Type B pancreatic cell (in vitro differentiated cells): ENCODE results near the gene SMIM7. TPM values are rescaled to one million over a fixed set of nuclear protein-coding genes. Genes with fewer than 3 reads are reported as not detected.
"Not testable (repeated sequence)": the region's sequence is repeated elsewhere in the genome, so short reads cannot be mapped to it uniquely, and the experiment has no call there.

ENCODE experiments used
- DNase-seq: peaks from one replicate; pipeline ENCODE4 v3.0.0; 2021; ENCODE audit warnings: mixed read lengths; ENCODE audit not compliant: unreplicated experiment; ENCODE audit errors: extremely low spot score
- H3K27ac Mint-ChIP-seq: 2 replicates; pipeline ENCODE4 v1.8.0; 2021; ENCODE audit warnings: mild to moderate bottlenecking, mixed read lengths
- H3K27me3 Mint-ChIP-seq: 2 replicates; pipeline ENCODE4 v1.8.0; 2021; ENCODE audit warnings: mixed read lengths
- H3K36me3 Mint-ChIP-seq: 2 replicates; pipeline ENCODE4 v1.8.0; 2021; ENCODE audit warnings: mixed read lengths
- H3K4me1 Mint-ChIP-seq: one replicate; pipeline ENCODE4 v1.8.0; 2021; ENCODE audit warnings: mixed read lengths; ENCODE audit not compliant: unreplicated experiment
- H3K4me3 Mint-ChIP-seq: 2 replicates; pipeline ENCODE4 v1.8.0; 2021; ENCODE audit warnings: mild to moderate bottlenecking, mixed read lengths
- H3K9me3 Mint-ChIP-seq: 2 replicates; pipeline ENCODE4 v1.8.0; 2021; ENCODE audit warnings: mixed read lengths
- CTCF ChIP-seq: fragments of 200-600 bp; sonication (generic); conservative IDR thresholded peaks from 2 replicates; pipeline ENCODE4 v1.5.0; 2021; ENCODE audit warnings: antibody characterized with exemption, mild to moderate bottlenecking
- total RNA-seq: library from RNA; stranded (reverse); gene quantifications from 2 replicates; pipeline ENCODE4 v1.2.1, GENCODE V29; 2021; ENCODE audit warnings: low replicate concordance

SMIM7 gene
- total RNA-seq, 1 donor from 2014 or later = 72.1 TPM

DNA sequence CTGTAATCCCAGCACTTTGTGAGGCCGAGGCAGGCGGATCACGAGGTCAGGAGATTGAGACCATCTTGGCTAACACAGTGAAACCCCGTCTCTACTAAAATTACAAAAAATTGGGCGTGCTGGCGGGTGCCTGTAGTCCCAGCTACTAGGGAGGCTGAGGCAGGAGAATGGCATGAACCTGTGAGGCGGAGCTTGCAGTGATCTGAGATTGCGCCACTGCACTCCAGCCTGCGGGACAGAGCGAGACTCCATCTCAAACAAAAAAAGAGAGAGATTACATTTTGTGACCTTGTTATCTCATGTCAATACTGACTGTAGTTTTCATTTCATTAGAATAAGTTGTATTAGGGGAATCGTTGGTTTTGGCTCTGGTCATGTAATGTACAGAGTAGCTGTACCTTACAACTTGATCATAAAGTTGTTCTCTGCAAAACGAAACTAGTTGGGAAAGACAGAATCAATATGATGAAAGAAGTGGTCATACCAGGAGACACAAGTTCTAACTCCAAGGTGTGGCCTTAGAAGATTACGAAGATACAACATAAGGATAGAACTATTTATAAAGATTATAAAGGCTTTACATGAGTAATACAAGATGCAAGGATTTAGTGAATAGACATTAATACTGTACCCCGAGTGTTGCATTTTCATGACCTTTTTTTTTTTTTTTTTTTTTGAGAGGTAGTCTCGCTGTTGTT lies 16.3 kb upstream of the SMIM7 start:
- TF ChIP-seq CTCF = no peak
- Mint-ChIP-seq H3K4me3 (no peak overlapping the region), H3K27ac (no peak overlapping the region), H3K4me1 (peaks cover 5% of the 10 kb centered on the region), H3K9me3 (no peaks in the 10 kb centered on the region), H3K27me3 (no peaks in the 10 kb centered on the region), H3K36me3 (peaks cover 11% of the 10 kb centered on the region)
- DNase-seq = no peak

DNA sequence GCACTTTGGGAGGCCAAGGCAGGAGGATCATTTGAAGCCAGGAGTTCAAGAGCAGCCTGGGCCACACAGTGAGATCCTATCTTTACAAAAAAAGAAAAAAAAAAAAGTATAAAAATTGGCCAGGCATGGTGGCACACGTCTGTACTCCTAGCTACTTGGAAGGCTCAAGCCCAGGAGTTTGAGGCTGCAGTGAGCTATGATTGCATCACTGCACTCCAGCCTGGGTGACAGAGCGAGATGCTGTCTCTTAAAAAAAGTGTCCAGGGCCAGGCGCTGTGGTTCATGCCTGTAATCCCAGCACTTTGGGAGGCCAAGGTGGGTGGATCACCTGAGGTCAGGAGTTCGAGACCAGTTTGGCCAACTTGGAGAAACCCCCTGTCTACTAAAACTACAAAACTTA lies 13.9 kb upstream of the SMIM7 start:
- H3K36me3 Mint-ChIP-seq, H3K27me3 Mint-ChIP-seq, H3K4me1 Mint-ChIP-seq, DNase-seq, H3K9me3 Mint-ChIP-seq, H3K4me3 Mint-ChIP-seq, H3K27ac Mint-ChIP-seq: not testable (repeated sequence)

GRCh38 chr19:16673231-16673630 lies 13.3 kb upstream of the SMIM7 start:
- Mint-ChIP-seq H3K4me1 (peaks cover 5% of the 10 kb centered on the region), H3K27me3 (no peaks in the 10 kb centered on the region), H3K4me3 (no peak overlapping the region), H3K36me3 (peaks cover 3% of the 10 kb centered on the region), H3K9me3 (no peaks in the 10 kb centered on the region), H3K27ac (no peak overlapping the region)
- DNase-seq = no peak
- TF ChIP-seq CTCF = no peak

GRCh38 chr19:16671652-16672274 lies 11.8 kb upstream of the SMIM7 start:
- DNase-seq = no peak
- TF ChIP-seq CTCF = no peak
- no peaks in the 10 kb centered on the region for H3K9me3 Mint-ChIP-seq
- no peak overlapping the region for H3K4me3 Mint-ChIP-seq
- H3K36me3 Mint-ChIP-seq = no peaks in the 10 kb centered on the region
- H3K4me1 Mint-ChIP-seq = peaks cover 5% of the 10 kb centered on the region
- H3K27ac Mint-ChIP-seq = no peak overlapping the region
- H3K27me3 Mint-ChIP-seq = no peaks in the 10 kb centered on the region

DNA sequence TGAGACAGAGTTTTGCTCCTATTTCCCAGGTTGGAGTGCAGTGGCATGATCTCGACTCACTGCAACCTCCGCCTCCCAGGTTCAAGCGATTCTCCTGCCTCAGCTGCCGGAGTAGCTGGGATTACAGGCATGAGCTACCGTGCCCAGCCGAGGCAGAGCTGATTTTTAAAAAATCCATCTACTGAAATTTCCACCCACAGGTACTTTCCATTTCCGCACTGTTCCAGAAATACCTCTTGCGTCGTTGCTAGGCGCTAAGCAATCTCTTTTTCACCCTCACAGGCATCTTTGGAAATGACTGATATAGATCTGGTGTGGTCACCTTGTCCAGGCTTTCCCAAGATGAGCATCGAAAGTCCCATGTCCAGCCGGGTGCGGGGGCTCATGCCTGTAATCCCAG lies 10.3 kb upstream of the SMIM7 start:
- Mint-ChIP-seq H3K9me3 (no peaks in the 10 kb centered on the region), H3K27ac (no peak overlapping the region), H3K36me3 (no peaks in the 10 kb centered on the region)

DNA sequence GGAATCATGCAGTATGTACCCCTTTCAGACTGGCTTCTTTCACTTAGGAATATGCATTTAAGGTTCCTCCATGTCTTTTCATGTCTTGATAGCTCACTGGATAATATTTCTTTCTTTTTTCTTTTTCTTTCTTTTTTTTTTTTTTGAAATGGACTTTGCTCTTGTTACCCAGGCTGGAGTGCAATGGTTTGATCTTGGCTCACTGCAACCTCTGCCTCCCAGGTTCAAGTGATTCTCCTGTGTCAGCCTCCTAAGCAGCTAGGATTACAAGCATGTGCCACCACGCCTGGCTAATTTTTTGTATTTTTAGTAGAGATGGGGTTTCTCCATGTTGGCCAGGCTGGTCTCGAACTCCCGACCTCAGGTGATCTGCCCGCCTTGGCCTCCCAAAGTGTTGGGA lies 8.8 kb upstream of the SMIM7 start:
- not testable (repeated sequence) for H3K9me3 Mint-ChIP-seq, H3K27ac Mint-ChIP-seq, H3K4me3 Mint-ChIP-seq, H3K27me3 Mint-ChIP-seq, H3K4me1 Mint-ChIP-seq, DNase-seq, H3K36me3 Mint-ChIP-seq

More for the DNA sequence above, 10.3 kb upstream of the SMIM7 start:
- no peaks in the 10 kb centered on the region for H3K4me1 Mint-ChIP-seq
- DNase-seq = no peak
- no peak for TF ChIP-seq CTCF
- no peak overlapping the region for H3K4me3 Mint-ChIP-seq
- H3K27me3 Mint-ChIP-seq = no peaks in the 10 kb centered on the region
